Cardiac muscle cell (in vitro differentiated cells and primary cell): ENCODE results near the gene DRC1. TPM values are rescaled to one million over a fixed set of nuclear protein-coding genes. Genes with fewer than 3 reads are reported as not detected.

Experiments
- DNase-seq, 2 donors: peaks; one replicate each; pipeline versions ENCODE4 v3.0.0 to v3.0.0-alpha.2; 2010 to 2017; ENCODE audit warnings: low read depth in 1 of 2, low spot score in 1 of 2
- H3K27ac ChIP-seq: fragments of 200-600 bp; sonication (generic); 2 replicates; pipeline ENCODE4 v1.5.1; 2016
- H3K27me3 ChIP-seq: fragments of 200-600 bp; sonication (generic); 2 replicates; pipeline ENCODE4 v1.6.0; 2016; ENCODE audit warnings: control low read depth
- H3K36me3 ChIP-seq: fragments of 200-600 bp; sonication (generic); 2 replicates; pipeline ENCODE4 v1.5.1; 2016; ENCODE audit warnings: control low read depth
- H3K4me1 ChIP-seq: fragments of 200-600 bp; sonication (generic); 2 replicates; pipeline ENCODE4 v1.8.1; 2017; ENCODE audit warnings: low read depth, mild to moderate bottlenecking, mixed run types
- H3K4me3 ChIP-seq: fragments of 200-600 bp; sonication (generic); 2 replicates; pipeline ENCODE4 v1.5.1; 2016; ENCODE audit warnings: mild to moderate bottlenecking
- H3K9me3 ChIP-seq: fragments of 200-600 bp; sonication (generic); 2 replicates; pipeline ENCODE4 v1.5.1; 2017; ENCODE audit warnings: low read depth, mild to moderate bottlenecking, control low read depth
- CTCF ChIP-seq: IDR thresholded peaks from 2 replicates; pipeline ENCODE4 v1.5.1; 2012; ENCODE audit warnings: low read depth, mild to moderate bottlenecking, low read length
- polyA plus RNA-seq: library from polyadenylated mRNA; unstranded; fragments of >200 nt; fragmentation: Nextera tagmentation; extraction: Ambion mirVana; gene quantifications from 2 replicates; pipeline ENCODE4 v1.2.1, GENCODE V29; 2016
- total RNA-seq: library from RNA; depleted of rRNA; stranded (reverse); fragments of >200 nt; gene quantifications from 2 replicates; pipeline ENCODE4 v1.2.3, GENCODE V29; 2016

DRC1 gene
- total and polyA plus RNA-seq, 2 experiments from 2014 or later, result not detected

- no peak overlapping the region for H3K4me3 ChIP-seq
- no peak for DNase-seq
- no peaks in the 10 kb centered on the region for H3K4me1 ChIP-seq
- no peaks in the 10 kb centered on the region for H3K27me3 ChIP-seq
- TF ChIP-seq CTCF, result no peak
- no peak overlapping the region for H3K27ac ChIP-seq
- no peaks in the 10 kb centered on the region for H3K9me3 ChIP-seq
- H3K36me3 ChIP-seq, result no peaks in the 10 kb centered on the region
Measured at GRCh38 chr2:26432859-26433258, 31.1 kb downstream of the DRC1 start.

GRCh38 chr2:26435106-26435505 lies 33.4 kb downstream of the DRC1 start:
- no peak overlapping the region for H3K4me3 ChIP-seq
- H3K27me3 ChIP-seq, result no peaks in the 10 kb centered on the region
- no peak overlapping the region for H3K27ac ChIP-seq
- H3K4me1 ChIP-seq, result no peaks in the 10 kb centered on the region
- TF ChIP-seq CTCF, result no peak
- no peaks in the 10 kb centered on the region for H3K36me3 ChIP-seq
- no peaks in the 10 kb centered on the region for H3K9me3 ChIP-seq
- DNase-seq, result no peak

- no peak for TF ChIP-seq CTCF
- Histone ChIP-seq H3K36me3 (no peaks in the 10 kb centered on the region), H3K9me3 (no peaks in the 10 kb centered on the region), H3K27me3 (no peaks in the 10 kb centered on the region), H3K27ac (no peak overlapping the region), H3K4me3 (no peak overlapping the region), H3K4me1 (no peaks in the 10 kb centered on the region)
- DNase-seq, result peak in 1 of 2 donors; percentile 41
Measured at GRCh38 chr2:26438526-26438925, 36.8 kb downstream of the DRC1 start.

GRCh38 chr2:26438926-26439325 lies 37.2 kb downstream of the DRC1 start:
- Histone ChIP-seq H3K9me3 (no peaks in the 10 kb centered on the region), H3K27ac (no peak overlapping the region), H3K4me1 (no peaks in the 10 kb centered on the region), H3K4me3 (no peak overlapping the region), H3K36me3 (no peaks in the 10 kb centered on the region), H3K27me3 (no peaks in the 10 kb centered on the region)
- DNase-seq, result no peak
- no peak for TF ChIP-seq CTCF

GRCh38 chr2:26442301-26442700 lies 40.6 kb downstream of the DRC1 start:
- no peak for DNase-seq
- Histone ChIP-seq H3K27ac (no peak overlapping the region), H3K4me1 (no peaks in the 10 kb centered on the region), H3K4me3 (no peak overlapping the region), H3K9me3 (no peaks in the 10 kb centered on the region), H3K36me3 (no peaks in the 10 kb centered on the region), H3K27me3 (no peaks in the 10 kb centered on the region)
- TF ChIP-seq CTCF, result no peak

GRCh38 chr2:26442707-26443106 lies 41.0 kb downstream of the DRC1 start:
- Histone ChIP-seq H3K27ac (no peak overlapping the region), H3K36me3 (no peaks in the 10 kb centered on the region), H3K9me3 (no peaks in the 10 kb centered on the region), H3K4me3 (no peak overlapping the region), H3K4me1 (no peaks in the 10 kb centered on the region), H3K27me3 (no peaks in the 10 kb centered on the region)
- TF ChIP-seq CTCF, result no peak
- DNase-seq, result no peak
